Right lobe of liver (tissue), 4 donors: ENCODE results near the gene CD101.

Source experiments
- POLR2A ChIP-seq: fragments of 450-650 bp; IDR thresholded peaks from one replicate; pipeline ENCODE4 v1.6.1; 2017; ENCODE audit warnings: antibody characterized with exemption, mild to moderate bottlenecking
- TF ChIP-seq, protein P1 (sequence below), 4 donors: fragments of 200-600 bp in 3 of 4; fragments of 450-650 bp in 1 of 4; IDR thresholded peaks; one replicate each; pipeline versions ENCODE4 v1.5.1 to v1.8.0; 2016 to 2022; ENCODE audit warnings: antibody characterized with exemption in 4 of 4, mild to moderate bottlenecking in 2 of 4
- donor health status: DM: no; HTN: no; CAD: no.
- donor health status: DM: no; HTN: no; CAD: no.
- donor health status: DM: no; HTN: yes; CAD: no.

- TF ChIP-seq POLR2A = no peak
- TF ChIP-seq, protein P1, sequence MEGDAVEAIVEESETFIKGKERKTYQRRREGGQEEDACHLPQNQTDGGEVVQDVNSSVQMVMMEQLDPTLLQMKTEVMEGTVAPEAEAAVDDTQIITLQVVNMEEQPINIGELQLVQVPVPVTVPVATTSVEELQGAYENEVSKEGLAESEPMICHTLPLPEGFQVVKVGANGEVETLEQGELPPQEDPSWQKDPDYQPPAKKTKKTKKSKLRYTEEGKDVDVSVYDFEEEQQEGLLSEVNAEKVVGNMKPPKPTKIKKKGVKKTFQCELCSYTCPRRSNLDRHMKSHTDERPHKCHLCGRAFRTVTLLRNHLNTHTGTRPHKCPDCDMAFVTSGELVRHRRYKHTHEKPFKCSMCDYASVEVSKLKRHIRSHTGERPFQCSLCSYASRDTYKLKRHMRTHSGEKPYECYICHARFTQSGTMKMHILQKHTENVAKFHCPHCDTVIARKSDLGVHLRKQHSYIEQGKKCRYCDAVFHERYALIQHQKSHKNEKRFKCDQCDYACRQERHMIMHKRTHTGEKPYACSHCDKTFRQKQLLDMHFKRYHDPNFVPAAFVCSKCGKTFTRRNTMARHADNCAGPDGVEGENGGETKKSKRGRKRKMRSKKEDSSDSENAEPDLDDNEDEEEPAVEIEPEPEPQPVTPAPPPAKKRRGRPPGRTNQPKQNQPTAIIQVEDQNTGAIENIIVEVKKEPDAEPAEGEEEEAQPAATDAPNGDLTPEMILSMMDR (IDR thresholded peaks at IDR 0.05) = no peak
These were observed 14.4 kb upstream of the CD101 start for GRCh38 chr1:116987256-116987555.
